MM.1S (cell line): Measurements from ENCODE around the gene LSMEM2.

Experiments used
- DNase-seq: peaks from one replicate; pipeline ENCODE4 v3.0.0-alpha.2; 2015
- H2AFZ ChIP-seq: fragments of 300-600 bp; sonication (generic); 2 replicates; pipeline ENCODE4 v1.6.0; 2016; ENCODE audit warnings: antibody characterized with exemption, low read length
- H3F3A ChIP-seq: fragments of 300-600 bp; sonication (generic); 2 replicates; pipeline ENCODE4 v1.6.1; 2016; ENCODE audit warnings: mild to moderate bottlenecking, antibody characterized with exemption, low read length, moderate library complexity, mixed read lengths; ENCODE audit not compliant: insufficient read depth
- H3K27ac ChIP-seq: fragments of 300-600 bp; sonication (generic); 2 replicates; pipeline ENCODE4 v1.5.1; 2016; ENCODE audit warnings: mild to moderate bottlenecking, low read length
- H3K27me3 ChIP-seq: fragments of 300-600 bp; sonication (generic); replicated peaks from 2 replicates; pipeline ENCODE4 v1.6.0; 2016; ENCODE audit warnings: low read length; ENCODE audit not compliant: insufficient read depth
- H3K36me3 ChIP-seq: fragments of 300-600 bp; sonication (generic); replicated peaks from 2 replicates; pipeline ENCODE4 v1.6.1; 2016; ENCODE audit warnings: mild to moderate bottlenecking, low read length, mixed read lengths; ENCODE audit not compliant: insufficient read depth
- H3K4me1 ChIP-seq: fragments of 300-600 bp; sonication (generic); 2 replicates; pipeline ENCODE4 v1.6.1; 2016; ENCODE audit warnings: low read length, mixed read lengths
- H3K4me2 ChIP-seq: fragments of 300-600 bp; sonication (generic); 2 replicates; pipeline ENCODE4 v1.6.0; 2016; ENCODE audit warnings: low read depth, low read length
- H3K4me3 ChIP-seq: fragments of 300-600 bp; sonication (generic); 2 replicates; pipeline ENCODE4 v1.5.1; 2016; ENCODE audit warnings: low read length, mixed read lengths
- H3K79me2 ChIP-seq: fragments of 300-600 bp; sonication (generic); 2 replicates; pipeline ENCODE4 v1.6.1; 2016; ENCODE audit warnings: mixed run types, low read length, mixed read lengths
- H3K9ac ChIP-seq: fragments of 300-600 bp; sonication (generic); 2 replicates; pipeline ENCODE4 v1.6.1; 2016; ENCODE audit warnings: low read length, mixed read lengths
- H3K9me2 ChIP-seq: fragments of 300-600 bp; sonication (generic); replicated peaks from 2 replicates; pipeline ENCODE4 v1.6.1; 2016; ENCODE audit warnings: mild to moderate bottlenecking, low read length, mixed read lengths; ENCODE audit not compliant: insufficient read depth
- H3K9me3 ChIP-seq: fragments of 300-600 bp; sonication (generic); replicated peaks from 2 replicates; pipeline ENCODE4 v1.6.1; 2016; ENCODE audit warnings: mild to moderate bottlenecking, low read length, mixed read lengths; ENCODE audit not compliant: insufficient read depth
- H4K20me1 ChIP-seq: fragments of 300-600 bp; sonication (generic); 2 replicates; pipeline ENCODE4 v1.6.1; 2016; ENCODE audit warnings: mild to moderate bottlenecking, low read length, moderate library complexity, mixed read lengths; ENCODE audit not compliant: insufficient read depth
- CTCF ChIP-seq: fragments of 300-600 bp; sonication (generic); IDR thresholded peaks from 2 replicates; pipeline ENCODE4 v1.5.1; 2016; ENCODE audit warnings: antibody characterized with exemption, low read length, mixed read lengths
- EZH2 ChIP-seq: fragments of 300-600 bp; sonication (generic); optimal IDR thresholded peaks from 2 replicates; pipeline ENCODE3; 2017; ENCODE audit warnings: low read depth, mild to moderate bottlenecking, antibody characterized with exemption, low read length, mixed read lengths
- EZH2phosphoT487 ChIP-seq: fragments of 300-600 bp; sonication (generic); IDR thresholded peaks from 2 replicates; pipeline ENCODE4 v1.6.1; 2018; ENCODE audit warnings: antibody characterized with exemption, low read length

The LSMEM2 gene

GRCh38 chr3:50263478-50264382 is 15.2 kb upstream of the LSMEM2 start:
- Histone ChIP-seq H3K4me3 (no peak overlapping the region), H2AFZ (no peak overlapping the region), H3K4me2 (no peak overlapping the region), H3K9ac (no peak overlapping the region), H3K36me3 (no peaks in the 10 kb centered on the region), H3K4me1 (peaks cover 6% of the 10 kb centered on the region; the same call in 1 of the 2 replicates), H3K9me2 (no peaks in the 10 kb centered on the region), H3K79me2 (no peaks in the 10 kb centered on the region), H4K20me1 (no peaks in the 10 kb centered on the region), H3F3A (0 out of 2 replicates have a peak, but pooled peaks cover 6% of the 10 kb centered on the region), H3K27ac (no peak overlapping the region), H3K27me3 (peaks cover 37% of the 10 kb centered on the region), H3K9me3 (no peaks in the 10 kb centered on the region)
- no peak for DNase-seq
- TF ChIP-seq EZH2 (no peak), CTCF (no peak), EZH2phosphoT487 (no peak)

GRCh38 chr3:50264383-50264963 is 14.4 kb upstream of the LSMEM2 start:
- Histone ChIP-seq H3K9me3 (no peaks in the 10 kb centered on the region), H4K20me1 (no peaks in the 10 kb centered on the region), H3K9me2 (no peaks in the 10 kb centered on the region), H3K36me3 (no peaks in the 10 kb centered on the region), H3K27ac (no peak overlapping the region), H3K9ac (no peak overlapping the region), H3K4me3 (no peak overlapping the region), H3K27me3 (peaks cover 44% of the 10 kb centered on the region), H3K79me2 (no peaks in the 10 kb centered on the region), H2AFZ (no peak overlapping the region), H3K4me2 (no peak overlapping the region), H3K4me1 (peaks cover 6% of the 10 kb centered on the region; the same call in 1 of the 2 replicates), H3F3A (0 out of 2 replicates have a peak, but pooled peaks cover 2% of the 10 kb centered on the region)
- DNase-seq, result no peak
- TF ChIP-seq CTCF (no peak), EZH2 (no peak), EZH2phosphoT487 (no peak)

GRCh38 chr3:50264964-50265485 is 13.9 kb upstream of the LSMEM2 start:
- no peaks in the 10 kb centered on the region for H3K9me2 ChIP-seq
- H3K27me3 ChIP-seq, result peaks cover 50% of the 10 kb centered on the region
- no peaks in the 10 kb centered on the region for H3K79me2 ChIP-seq
- H3K4me1 ChIP-seq, result peaks cover 6% of the 10 kb centered on the region; the same call in 1 of the 2 replicates
- no peak overlapping the region for H3K4me2 ChIP-seq
- no peak overlapping the region for H2AFZ ChIP-seq
- no peak overlapping the region for H3K4me3 ChIP-seq
- no peaks in the 10 kb centered on the region for H3F3A ChIP-seq
- H3K9ac ChIP-seq, result no peak overlapping the region
- no peaks in the 10 kb centered on the region for H4K20me1 ChIP-seq
- no peak overlapping the region for H3K27ac ChIP-seq
- no peaks in the 10 kb centered on the region for H3K9me3 ChIP-seq
- TF ChIP-seq EZH2phosphoT487 (no peak), CTCF (no peak), EZH2 (no peak)
- no peaks in the 10 kb centered on the region for H3K36me3 ChIP-seq
- DNase-seq, result no peak
